Measurements from ENCODE around the gene PLIN3.
"Not testable (repeated sequence)": the region's sequence is repeated elsewhere in the genome, so short reads cannot be mapped to it uniquely, and the experiment has no call there.

Gene PLIN3

GRCh38 chr19:4844348-4845179 lies 22.9 kb downstream of the PLIN3 start:
- peak; percentile 73 for DNase-seq

- DNase-seq, result no peak
These were observed 23.9 kb downstream of the PLIN3 start for GRCh38 chr19:4843647-4843965.

- DNase-seq, result no peak
These were observed 28.3 kb downstream of the PLIN3 start for GRCh38 chr19:4839192-4839591.

GRCh38 chr19:4832776-4833175 lies 34.7 kb downstream of the PLIN3 start:
- DNase-seq, result no peak

GRCh38 chr19:4831979-4832340 lies 35.5 kb downstream of the PLIN3 start:
- not testable (repeated sequence) for DNase-seq

GRCh38 chr19:4831304-4831978 lies 36.0 kb downstream of the PLIN3 start, which contains the start of gene TICAM1:
Gene TICAM1 (minus strand): TSS chr19:4831712. CDS start chr19:4818377, 13,335 bp downstream.
- peak; percentile 40 for DNase-seq

GRCh38 chr19:4830768-4831265 lies 36.6 kb downstream of the PLIN3 start:
- DNase-seq, result no peak

GRCh38 chr19:4830332-4830731 lies 37.1 kb downstream of the PLIN3 start:
- DNase-seq, result no peak

GRCh38 chr19:4829001-4829712 lies 38.3 kb downstream of the PLIN3 start:
- DNase-seq, result no peak

GRCh38 chr19:4823577-4823976 lies 43.9 kb downstream of the PLIN3 start:
- no peak for DNase-seq

GRCh38 chr19:4822354-4822753 lies 45.1 kb downstream of the PLIN3 start:
- not testable (repeated sequence) for DNase-seq

- no peak for DNase-seq
These were observed 46.2 kb downstream of the PLIN3 start for GRCh38 chr19:4821265-4821664.

- no peak for DNase-seq
These were observed 49.8 kb downstream of the PLIN3 start for GRCh38 chr19:4817467-4818277.

GRCh38 chr19:4816950-4817278 lies 50.6 kb downstream of the PLIN3 start:
- DNase-seq, result no peak

GRCh38 chr19:4816202-4816949 lies 51.1 kb downstream of the PLIN3 start:
- DNase-seq, result no peak

- DNase-seq, result peak; percentile 94
These were observed 51.9 kb downstream of the PLIN3 start for GRCh38 chr19:4815426-4816201.

- DNase-seq, result peak; percentile 85
These were observed 52.6 kb downstream of the PLIN3 start for GRCh38 chr19:4814625-4815425.

GRCh38 chr19:4811328-4812131 lies 55.9 kb downstream of the PLIN3 start:
- peak; percentile 46 for DNase-seq

GRCh38 chr19:4807188-4807587 lies 60.3 kb downstream of the PLIN3 start:
- no peak for DNase-seq

Measured in fibroblast of skin of right quadriceps (primary cell).